NCI-H1105 (cell line): ENCODE results near the gene KCTD8.
"Not testable (repeated sequence)": the region's sequence is repeated elsewhere in the genome, so short reads cannot be mapped to it uniquely, and the experiment has no call there.

Source experiments
- DNase-seq: peaks from one replicate; lab custom pipeline; 2025; lab: John Stamatoyannopoulos, UW

KCTD8 gene

GRCh38 chr4:44326741-44327140 lies 121.9 kb downstream of the KCTD8 start:
- DNase-seq: no peak

GRCh38 chr4:44320833-44321232 lies 127.8 kb downstream of the KCTD8 start:
- DNase-seq: no peak

- no peak for DNase-seq
Measured at GRCh38 chr4:44319129-44319528, 129.5 kb downstream of the KCTD8 start.

GRCh38 chr4:44313702-44314101 lies 134.9 kb downstream of the KCTD8 start:
- no peak for DNase-seq

- DNase-seq: no peak
Measured at GRCh38 chr4:44287505-44287904, 161.1 kb downstream of the KCTD8 start.

- no peak for DNase-seq
Measured at GRCh38 chr4:44279469-44279868, 169.1 kb downstream of the KCTD8 start.

GRCh38 chr4:44279066-44279465 lies 169.5 kb downstream of the KCTD8 start:
- no peak for DNase-seq

GRCh38 chr4:44257461-44257860 lies 191.1 kb downstream of the KCTD8 start:
- DNase-seq: no peak

GRCh38 chr4:44256414-44256813 lies 192.2 kb downstream of the KCTD8 start:
- DNase-seq: no peak

GRCh38 chr4:44237643-44238042 lies 211.0 kb downstream of the KCTD8 start:
- no peak for DNase-seq

- DNase-seq: no peak
Measured at GRCh38 chr4:44235897-44236296, 212.7 kb downstream of the KCTD8 start.

GRCh38 chr4:44232262-44232661 lies 216.3 kb downstream of the KCTD8 start:
- DNase-seq: no peak

GRCh38 chr4:44231006-44231405 lies 217.6 kb downstream of the KCTD8 start:
- DNase-seq: peak; percentile 50

- DNase-seq: no peak
Measured at GRCh38 chr4:44228326-44228725, 220.3 kb downstream of the KCTD8 start.

GRCh38 chr4:44221407-44221806 lies 227.2 kb downstream of the KCTD8 start:
- no peak for DNase-seq

GRCh38 chr4:44210750-44211149 lies 237.9 kb downstream of the KCTD8 start:
- DNase-seq: no peak

- DNase-seq: no peak
Measured at GRCh38 chr4:44196796-44197195, 251.8 kb downstream of the KCTD8 start.

- DNase-seq: no peak
Measured at GRCh38 chr4:44194365-44194764, 254.2 kb downstream of the KCTD8 start.

GRCh38 chr4:44186850-44187246 lies 261.8 kb downstream of the KCTD8 start:
- DNase-seq: no peak

- no peak for DNase-seq
Measured at GRCh38 chr4:44186096-44186849, 262.3 kb downstream of the KCTD8 start.

- DNase-seq: not testable (repeated sequence)
Measured at GRCh38 chr4:44181491-44182349, 266.9 kb downstream of the KCTD8 start.

- not testable (repeated sequence) for DNase-seq
Measured at GRCh38 chr4:44167766-44168165, 280.8 kb downstream of the KCTD8 start.

- DNase-seq: no peak
Measured at GRCh38 chr4:44165938-44166337, 282.7 kb downstream of the KCTD8 start.
